B cell (primary cell): Measurements from ENCODE around the gene PTH. TPM values are rescaled to one million over a fixed set of nuclear protein-coding genes. Genes with fewer than 3 reads are reported as not detected.

Experiments used
- ATAC-seq: fragments of 200-7000 bp; cut with Tn5 transposase; one replicate; pipeline ENCODE4 v1.10.0; 2021; ENCODE audit warnings: low read depth, mild to moderate bottlenecking, moderate number of reproducible peaks, moderate library complexity
- CTCF ChIA-PET: fragments of 350-600 bp; sonication (Branson Sonifier 250); formaldehyde crosslinking; loops from one replicate; lab custom pipeline; 2021; ENCODE audit warnings: antibody characterized with exemption, inconsistent platforms; lab: Charles Lee
- POLR2A ChIA-PET: fragments of 350-600 bp; sonication (Branson Sonifier 250); formaldehyde crosslinking; loops from one replicate; lab custom pipeline; 2021; ENCODE audit warnings: antibody characterized with exemption; lab: Charles Lee
- DNase-seq: peaks from one replicate; pipeline ENCODE4 v3.0.0; 2013
- H2AFZ ChIP-seq: 2 replicates; pipeline ENCODE4 v1.6.1; 2012; ENCODE audit warnings: mild to moderate bottlenecking, low read depth, low read length; ENCODE audit not compliant: insufficient read depth, poor library complexity, severe bottlenecking
- H3K27ac ChIP-seq, 2 donors: 1 replicate in 1 of 2; 2 replicates in 1 of 2; pipeline ENCODE4 v1.5.1; 2012 to 2013; ENCODE audit warnings: low read length in 2 of 2, mild to moderate bottlenecking in 2 of 2, moderate library complexity in 1 of 2
- H3K27me3 ChIP-seq, 4 experiments: fragments of 200-600 bp in 1 of 4; sonication (generic) in 1 of 4; replicated peaks in 1 of 4; 1 replicate in 2 of 4; 2 replicates in 2 of 4; pipeline versions ENCODE4 v1.6.1 to v1.7.0; 2013 to 2016; ENCODE audit warnings: low read length in 3 of 4, mild to moderate bottlenecking in 2 of 4, mixed read lengths in 1 of 4, moderate library complexity in 1 of 4; ENCODE audit not compliant: insufficient read depth in 4 of 4, control insufficient read depth in 3 of 4; ENCODE audit errors: control extremely low read depth in 1 of 4
- H3K36me3 ChIP-seq, 2 experiments: replicated peaks in 1 of 2; 1 replicate in 1 of 2; 2 replicates in 1 of 2; pipeline versions ENCODE4 v1.6.1 to v1.7.1; 2013; ENCODE audit warnings: low read length in 1 of 2; ENCODE audit not compliant: insufficient read depth in 2 of 2, control insufficient read depth in 1 of 2; ENCODE audit errors: control extremely low read depth in 1 of 2, extremely low read depth in 1 of 2
- H3K4me1 ChIP-seq, 2 donors: fragments of 200-600 bp in 1 of 2; sonication (generic) in 1 of 2; 1 replicate in 1 of 2; 2 replicates in 1 of 2; pipeline versions ENCODE4 v1.5.1 to v1.6.1; 2013 to 2017; ENCODE audit warnings: low read length in 2 of 2; ENCODE audit not compliant: control insufficient read depth in 2 of 2, insufficient read depth in 2 of 2
- H3K4me2 ChIP-seq: replicated peaks from 2 replicates; pipeline ENCODE3; 2012; ENCODE audit warnings: mild to moderate bottlenecking, low read depth, low read length; ENCODE audit not compliant: poor library complexity, severe bottlenecking
- H3K4me3 ChIP-seq, 5 experiments: fragments of 200-600 bp in 1 of 5; sonication (generic) in 1 of 5; 1 replicate in 3 of 5; 2 replicates in 2 of 5; pipeline versions ENCODE4 v1.5.1 to v1.7.0; 2011 to 2016; ENCODE audit warnings: low read length in 4 of 5, mild to moderate bottlenecking in 4 of 5, low read depth in 2 of 5, control low read depth in 1 of 5, moderate library complexity in 1 of 5; ENCODE audit not compliant: insufficient read depth in 1 of 5; ENCODE audit errors: control extremely low read depth in 1 of 5, extremely low read depth in 1 of 5
- H3K79me2 ChIP-seq: fragments of 200-600 bp; sonication (generic); one replicate; pipeline ENCODE4 v1.6.0; 2016; ENCODE audit warnings: low read length; ENCODE audit not compliant: control insufficient read depth, insufficient read depth
- H3K9ac ChIP-seq: fragments of 200-600 bp; sonication (generic); 2 replicates; pipeline ENCODE4 v1.6.1; 2017; ENCODE audit warnings: mild to moderate bottlenecking, low read length, moderate library complexity
- H3K9me3 ChIP-seq, 3 donors: one replicate each; pipeline versions ENCODE4 v1.6.1 to v1.7.1; 2013; ENCODE audit warnings: low read length in 2 of 3; ENCODE audit not compliant: control insufficient read depth in 2 of 3, insufficient read depth in 1 of 3; ENCODE audit errors: control extremely low read depth in 1 of 3
- H4K20me1 ChIP-seq: 2 replicates; pipeline ENCODE4 v1.6.0; 2012; ENCODE audit warnings: mild to moderate bottlenecking, low read length; ENCODE audit not compliant: insufficient read depth, control insufficient read depth, poor library complexity, severe bottlenecking
- H3K27ac Mint-ChIP-seq: one replicate; pipeline ENCODE4 v1.8.0; 2021; ENCODE audit warnings: mixed read lengths
- H3K27me3 Mint-ChIP-seq: one replicate; pipeline ENCODE4 v1.8.0; 2021; ENCODE audit warnings: mixed read lengths
- H3K4me1 Mint-ChIP-seq: one replicate; pipeline ENCODE4 v1.8.0; 2021; ENCODE audit warnings: mixed read lengths
- H3K4me3 Mint-ChIP-seq: one replicate; pipeline ENCODE4 v1.8.0; 2021; ENCODE audit warnings: mixed read lengths
- H3K9me3 Mint-ChIP-seq: one replicate; pipeline ENCODE4 v1.8.0; 2022; ENCODE audit warnings: mixed read lengths; ENCODE audit not compliant: insufficient read depth
- CTCF ChIP-seq: fragments of 200-600 bp; IDR thresholded peaks from one replicate; pipeline ENCODE4 v1.8.0; 2022; ENCODE audit warnings: antibody characterized with exemption, mild to moderate bottlenecking
- EZH2 ChIP-seq: IDR thresholded peaks from 2 replicates; pipeline ENCODE4 v1.6.1; 2012; ENCODE audit warnings: borderline replicate concordance, low read depth, mild to moderate bottlenecking, moderate library complexity, low read length; ENCODE audit not compliant: insufficient read depth, poor library complexity, severe bottlenecking
- WGBS: methylation state at CpG from one replicate; pipeline ENCODE4 v1.1.5; 2013; ENCODE audit warnings: missing lambda C conversion rate; ENCODE audit not compliant: insufficient coverage; 5-methylcytosine and 5-hydroxymethylcytosine counted together
- intact Hi-C: fragments of 100-400 bp; cut with micrococcal nuclease; formaldehyde crosslinking; loops from one replicate; pipeline ENCODE4 v1.10.0; 2022
- polyA plus RNA-seq: library from polyadenylated mRNA; depleted of rRNA; stranded (reverse); fragments of >200 nt; gene quantifications from 2 replicates; pipeline ENCODE4 v1.2.3, GENCODE V29; 2012
- total RNA-seq, 2 donors: library from RNA; stranded (reverse); fragments of 120-200 nt in 1 of 2; gene quantifications; 1 replicate in 1 of 2; 2 replicates in 1 of 2; pipeline versions ENCODE4 v1.2.3 to v1.2.4, GENCODE V29; 2013 to 2022

The PTH gene
- total and polyA plus RNA-seq, 2 donors (not counting 1 experiment from before 2014, with no cell fraction given), result not detected

- Histone ChIP-seq H3K36me3 (peaks cover 0 to 2% of the 10 kb centered on the region in 2 experiments), H4K20me1 (peaks cover 50% of the 10 kb centered on the region), H3K4me2 (no peak overlapping the region), H3K27me3 (no peaks in the 10 kb centered on the region), H2AFZ (no peak overlapping the region), H3K27ac (no peak overlapping the region), H3K79me2 (peaks cover 70% of the 10 kb centered on the region), H3K9ac (no peak overlapping the region), H3K4me1 (peaks cover 0 to 3% of the 10 kb centered on the region in 2 donors), H3K4me3 (no peak overlapping the region), H3K9me3 (peaks cover 0 to 4% (median 0%) of the 10 kb centered on the region in 3 donors)
- no peak overlapping the region for H3K27ac Mint-ChIP-seq
- ChIA-PET POLR2A (no interaction called here), CTCF (no interaction called here)
- no peak overlapping the region for H3K4me3 Mint-ChIP-seq
- TF ChIP-seq EZH2, result no peak
- TF ChIP-seq CTCF, result no peak
- no peaks in the 10 kb centered on the region for H3K27me3 Mint-ChIP-seq
- DNase-seq, result no peak
- H3K4me1 Mint-ChIP-seq, result peaks cover 24% of the 10 kb centered on the region
- intact Hi-C loops, result no loop called here
- no peak for ATAC-seq
- peaks cover 7% of the 10 kb centered on the region for H3K9me3 Mint-ChIP-seq
- WGBS, result no CpG with 5 or more reads among the region's 2 CpGs
Observed at GRCh38 chr11:13445588-13445987, 50.2 kb downstream of the PTH start.

Other genes starting within 250 kb of the PTH start
- 39.1 and 43.9 TPM in 2 replicates for gene BMAL1, start 218.2 kb downstream of the PTH start, total RNA-seq
- gene BMAL1, start 218.2 kb downstream of the PTH start, polyA plus RNA-seq, result 8.6 and 13.5 TPM in 2 replicates
- 19.6 and 22.8 TPM in 2 replicates for gene BTBD10, start 32.8 kb downstream of the PTH start, total RNA-seq
- gene BTBD10, start 32.8 kb downstream of the PTH start, polyA plus RNA-seq, result 8.2 and 13.3 TPM in 2 replicates
- 44.7 and 44.8 TPM in 2 replicates for gene FAR1, start 172.7 kb upstream of the PTH start, total RNA-seq
- gene FAR1, start 172.7 kb upstream of the PTH start, polyA plus RNA-seq, result 8.1 and 12.6 TPM in 2 replicates